AG09309 (cell line): Measurements from ENCODE around the gene GREM2.

ENCODE experiments used
- DNase-seq: peaks from one replicate; pipeline ENCODE4 v3.0.0-alpha.2; 2010; ENCODE audit warnings: low read depth
- H3K4me3 ChIP-seq: 2 replicates; pipeline ENCODE4 v1.5.1; 2011; ENCODE audit warnings: mild to moderate bottlenecking, low read depth, low read length, moderate library complexity; ENCODE audit not compliant: control insufficient read depth
- TF ChIP-seq, protein P1 (sequence below): IDR thresholded peaks from 2 replicates; pipeline ENCODE4 v1.5.1; 2011; ENCODE audit warnings: mild to moderate bottlenecking, low read depth, low read length, inconsistent platforms; ENCODE audit not compliant: insufficient read depth, control insufficient read depth; ENCODE audit errors: missing control alignments

GREM2 gene

DNA sequence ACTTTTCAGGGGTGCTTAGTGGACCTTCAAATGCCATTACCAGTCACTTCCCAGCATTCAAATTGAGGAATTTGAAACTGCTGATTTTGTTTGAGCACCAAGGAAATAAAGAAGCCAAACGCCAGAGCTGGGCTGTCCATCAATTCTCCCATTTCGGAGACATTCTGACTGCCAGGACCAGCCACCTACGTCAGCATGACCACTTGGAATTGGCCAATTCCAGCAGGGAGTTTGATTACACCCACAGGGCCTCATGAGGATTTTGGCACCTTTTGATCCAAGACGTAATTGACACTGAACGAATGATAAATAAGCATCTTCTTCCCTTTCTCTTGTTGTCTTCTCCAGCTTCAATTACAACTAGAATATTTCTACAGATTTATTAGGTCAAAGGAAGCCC, 40.2 kb downstream of the GREM2 start:
- DNase-seq, result no peak
- TF ChIP-seq, protein P1, sequence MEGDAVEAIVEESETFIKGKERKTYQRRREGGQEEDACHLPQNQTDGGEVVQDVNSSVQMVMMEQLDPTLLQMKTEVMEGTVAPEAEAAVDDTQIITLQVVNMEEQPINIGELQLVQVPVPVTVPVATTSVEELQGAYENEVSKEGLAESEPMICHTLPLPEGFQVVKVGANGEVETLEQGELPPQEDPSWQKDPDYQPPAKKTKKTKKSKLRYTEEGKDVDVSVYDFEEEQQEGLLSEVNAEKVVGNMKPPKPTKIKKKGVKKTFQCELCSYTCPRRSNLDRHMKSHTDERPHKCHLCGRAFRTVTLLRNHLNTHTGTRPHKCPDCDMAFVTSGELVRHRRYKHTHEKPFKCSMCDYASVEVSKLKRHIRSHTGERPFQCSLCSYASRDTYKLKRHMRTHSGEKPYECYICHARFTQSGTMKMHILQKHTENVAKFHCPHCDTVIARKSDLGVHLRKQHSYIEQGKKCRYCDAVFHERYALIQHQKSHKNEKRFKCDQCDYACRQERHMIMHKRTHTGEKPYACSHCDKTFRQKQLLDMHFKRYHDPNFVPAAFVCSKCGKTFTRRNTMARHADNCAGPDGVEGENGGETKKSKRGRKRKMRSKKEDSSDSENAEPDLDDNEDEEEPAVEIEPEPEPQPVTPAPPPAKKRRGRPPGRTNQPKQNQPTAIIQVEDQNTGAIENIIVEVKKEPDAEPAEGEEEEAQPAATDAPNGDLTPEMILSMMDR, result no peak
- no peak overlapping the region for H3K4me3 ChIP-seq

DNA sequence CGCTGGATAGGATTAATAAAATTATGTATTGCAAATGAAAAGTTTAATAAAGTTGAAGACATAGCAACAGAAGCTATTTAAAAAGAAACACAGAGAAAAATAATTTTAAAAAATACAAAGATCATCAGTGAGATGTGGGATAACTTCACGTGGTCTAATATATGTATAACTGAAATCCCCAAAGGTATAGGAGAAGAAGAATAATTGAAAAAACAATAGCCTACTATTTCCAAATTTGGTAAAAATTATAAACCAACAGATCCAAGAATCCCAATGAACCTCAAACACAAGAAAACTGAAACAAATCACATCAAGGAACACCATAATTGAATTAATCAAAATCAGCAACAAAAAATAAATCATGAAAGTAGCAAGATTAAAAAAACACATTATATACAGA, 44.9 kb downstream of the GREM2 start:
- TF ChIP-seq, protein P1, result no peak
- no peak overlapping the region for H3K4me3 ChIP-seq
- no peak for DNase-seq

DNA sequence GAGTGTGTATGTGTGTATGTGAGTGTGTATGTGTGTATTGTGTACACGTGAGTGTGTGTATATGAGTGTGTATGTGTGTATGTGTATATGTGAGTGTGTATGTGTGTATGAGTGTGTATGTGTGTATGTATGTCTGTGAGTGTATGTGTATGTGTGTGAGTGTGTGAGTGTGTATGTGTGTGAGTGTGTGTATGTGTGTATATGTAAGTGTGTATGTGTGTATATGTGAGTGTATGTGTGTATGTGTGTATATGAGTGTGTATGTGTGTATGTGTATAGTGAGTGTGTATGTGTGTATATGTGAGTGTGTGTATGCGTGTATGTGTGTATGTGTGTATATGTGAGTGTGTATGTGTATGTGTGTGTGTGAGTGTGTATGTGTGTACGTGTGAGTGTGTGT, 49.2 kb downstream of the GREM2 start:
- H3K4me3 ChIP-seq, result no peak overlapping the region
- TF ChIP-seq, protein P1, result no peak
- no peak for DNase-seq

DNA sequence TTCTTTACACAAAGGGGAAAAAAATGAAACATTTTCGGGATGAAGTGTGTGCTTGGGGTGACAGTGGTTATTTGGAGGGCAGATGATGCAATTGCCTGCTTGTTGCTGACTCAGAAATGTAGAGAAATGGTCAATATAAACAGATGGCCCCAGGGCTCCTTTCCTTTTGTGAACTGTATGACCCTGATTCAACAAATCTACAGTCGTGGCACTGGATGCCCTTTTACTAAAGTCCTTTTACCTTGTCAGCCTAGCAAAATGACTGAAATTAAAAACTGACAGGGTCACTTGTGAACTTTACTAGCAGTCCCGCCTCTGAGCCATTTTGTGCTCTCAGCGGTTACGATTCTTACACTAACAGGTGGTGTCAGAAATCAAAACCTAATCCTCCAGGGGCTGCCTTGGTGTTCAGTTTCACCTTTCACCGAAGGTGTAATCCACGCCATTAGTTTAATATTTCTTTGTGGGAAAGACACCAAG, 49.8 kb downstream of the GREM2 start:
- H3K4me3 ChIP-seq, result no peak overlapping the region
- DNase-seq, result no peak
- TF ChIP-seq, protein P1, result no peak

DNA sequence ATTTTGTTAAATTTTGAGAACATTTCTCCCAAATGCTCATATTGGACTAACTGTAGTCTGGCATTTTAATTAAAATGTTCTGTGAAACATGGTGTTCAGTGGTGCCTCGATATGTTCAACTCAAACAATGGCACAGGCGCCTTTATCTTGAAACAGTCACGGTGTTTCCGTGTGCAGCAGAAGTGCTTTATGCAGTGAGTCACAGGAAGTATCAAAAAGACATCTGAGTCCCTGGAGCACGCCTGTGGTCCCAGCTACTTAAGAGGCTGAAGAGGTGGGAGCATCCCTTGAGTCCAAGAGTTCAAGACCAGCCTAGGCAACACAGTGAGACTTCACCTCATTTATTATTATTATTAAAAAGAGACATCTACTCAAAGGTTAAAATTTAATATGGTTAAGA, 52.2 kb downstream of the GREM2 start:
- TF ChIP-seq, protein P1, result no peak
- no peak for DNase-seq
- no peak overlapping the region for H3K4me3 ChIP-seq

DNA sequence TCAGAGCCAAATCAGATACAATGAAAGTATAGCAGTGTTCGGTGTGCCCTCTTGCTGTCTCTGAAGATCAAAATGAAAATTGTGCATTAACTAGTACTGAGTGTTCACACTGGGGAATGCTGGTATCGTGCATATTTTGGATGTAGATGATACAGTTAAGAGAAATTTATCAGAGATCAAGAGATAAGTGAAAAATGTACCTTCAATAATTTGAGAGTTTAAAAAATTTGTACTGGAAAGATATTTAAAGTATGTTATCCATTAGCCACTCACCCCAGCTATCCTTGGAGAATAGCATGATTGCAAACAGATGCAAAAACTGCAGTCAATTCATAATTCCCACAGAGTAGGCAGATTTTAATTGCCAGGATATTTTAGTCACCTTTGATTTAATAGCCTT, 56.4 kb downstream of the GREM2 start:
- H3K4me3 ChIP-seq, result no peak overlapping the region
- TF ChIP-seq, protein P1, result no peak
- DNase-seq, result no peak

DNA sequence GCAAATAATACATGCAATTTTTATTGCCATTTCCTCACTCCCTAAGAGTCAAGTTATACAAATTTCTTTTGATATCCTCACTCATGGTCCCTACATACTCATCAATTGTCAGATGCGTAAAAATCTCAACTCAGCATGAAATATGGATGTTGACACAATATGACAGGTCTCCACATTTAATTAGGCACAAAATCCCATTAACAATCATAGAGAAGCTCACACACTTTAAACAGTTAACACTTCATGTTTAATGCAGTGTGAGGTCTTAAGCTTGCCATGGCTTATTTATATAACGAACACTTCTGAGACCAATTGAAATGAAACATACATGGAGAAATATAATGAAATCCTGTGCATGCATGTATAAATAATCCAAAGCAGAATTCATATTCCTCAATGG, 58.6 kb downstream of the GREM2 start:
- TF ChIP-seq, protein P1, result no peak
- H3K4me3 ChIP-seq, result no peak overlapping the region
- no peak for DNase-seq
